ENCODE data around the gene TANC1. TPM values are rescaled to one million over a fixed set of nuclear protein-coding genes. Genes with fewer than 3 reads are reported as not detected.

Gene TANC1
- total RNA-seq, 1 donor from 2014 or later = not detected

GRCh38 chr2:159088906-159089305 is 120.5 kb downstream of the TANC1 start:
- Mint-ChIP-seq H3K4me3 (no peak overlapping the region), H3K4me1 (peaks cover 51% of the 10 kb centered on the region), H3K36me3 (ENCODE audit: low read depth) (no peaks in the 10 kb centered on the region), H3K9me3 (no peaks in the 10 kb centered on the region), H3K27me3 (no peaks in the 10 kb centered on the region), H3K27ac (no peak overlapping the region)
- ATAC-seq (ENCODE audit: low read depth) (no peak), DNase-seq (no peak)
- ChIA-PET CTCF (no interaction called here), POLR2A (no interaction called here)
- TF ChIP-seq CTCF (IDR thresholded peaks at IDR 0.05) = no peak
- intact Hi-C loops (cut with micrococcal nuclease) = no loop called here

- ATAC-seq (ENCODE audit: low read depth) (no peak), DNase-seq (no peak)
- CTCF ChIA-PET = no interaction called here
- Mint-ChIP-seq H3K27ac (no peak overlapping the region), H3K4me3 (no peak overlapping the region), H3K4me1 (peaks cover 57% of the 10 kb centered on the region), H3K36me3 (ENCODE audit: low read depth) (no peaks in the 10 kb centered on the region), H3K27me3 (no peaks in the 10 kb centered on the region), H3K9me3 (no peaks in the 10 kb centered on the region)
- TF ChIP-seq CTCF (IDR thresholded peaks at IDR 0.05) = no peak
- POLR2A ChIA-PET = no interaction called here
- intact Hi-C loops (cut with micrococcal nuclease) = no loop called here
These were observed 121.1 kb downstream of the TANC1 start for GRCh38 chr2:159089543-159089942.

- no peak for TF ChIP-seq CTCF (IDR thresholded peaks at IDR 0.05)
- no peak for ATAC-seq (ENCODE audit: low read depth)
- Mint-ChIP-seq H3K4me3 (peak overlapping the region; percentile 61), H3K27me3 (no peaks in the 10 kb centered on the region), H3K9me3 (peaks cover under 1% of the 10 kb centered on the region), H3K36me3 (ENCODE audit: low read depth) (no peaks in the 10 kb centered on the region), H3K4me1 (peaks cover 57% of the 10 kb centered on the region), H3K27ac (peak overlapping the region; percentile 73)
- no peak for DNase-seq
- CTCF ChIA-PET = interaction anchor here (1.1 kb wide), 1 partner anchor 28 kb away, joined by 6 read pairs; no protein-coding TSS in a partner anchor
- intact Hi-C loops (cut with micrococcal nuclease) = no loop called here
- POLR2A ChIA-PET = no interaction called here
These were observed 122.2 kb downstream of the TANC1 start for GRCh38 chr2:159090514-159091201.

- POLR2A ChIA-PET = no interaction called here
- no peak for TF ChIP-seq CTCF (IDR thresholded peaks at IDR 0.05)
- peaks cover 4% of the 10 kb centered on the region for H3K9me3 Mint-ChIP-seq
- CTCF ChIA-PET = no interaction called here
- intact Hi-C loops (cut with micrococcal nuclease) = no loop called here
- no peak for DNase-seq
- H3K27ac Mint-ChIP-seq = peak overlapping the region; percentile 62
- H3K4me1 Mint-ChIP-seq = peaks cover 57% of the 10 kb centered on the region
- H3K4me3 Mint-ChIP-seq = peak overlapping the region; percentile 47
- H3K27me3 Mint-ChIP-seq = no peaks in the 10 kb centered on the region
- ATAC-seq (ENCODE audit: low read depth) = no peak
- H3K36me3 Mint-ChIP-seq (ENCODE audit: low read depth) = no peaks in the 10 kb centered on the region
These were observed 122.9 kb downstream of the TANC1 start for GRCh38 chr2:159091381-159091780.

GRCh38 chr2:159091976-159092375 is 123.5 kb downstream of the TANC1 start:
- intact Hi-C loops (cut with micrococcal nuclease) = no loop called here
- Mint-ChIP-seq H3K4me3 (peak overlapping the region; percentile 47), H3K27me3 (no peaks in the 10 kb centered on the region), H3K4me1 (peaks cover 57% of the 10 kb centered on the region), H3K27ac (peak overlapping the region; percentile 62), H3K9me3 (peaks cover 9% of the 10 kb centered on the region), H3K36me3 (ENCODE audit: low read depth) (no peaks in the 10 kb centered on the region)
- DNase-seq (no peak), ATAC-seq (ENCODE audit: low read depth) (peak; percentile 56)
- POLR2A ChIA-PET = no interaction called here
- CTCF ChIA-PET = interaction anchor here (1.6 kb wide), 1 partner anchor 27 kb away, joined by 8 read pairs; no protein-coding TSS in a partner anchor
- no peak for TF ChIP-seq CTCF (IDR thresholded peaks at IDR 0.05)

Measured in activated B cell treated with CpG ODN at 0.5 μM for 24 hours (primary cell).